H1 (cell line): Measurements from ENCODE around the gene MAP2K5. TPM values are rescaled to one million over a fixed set of nuclear protein-coding genes. Genes with fewer than 3 reads are reported as not detected.

Experiments used
- E2F6 ChIP-seq: IDR thresholded peaks from 2 replicates; pipeline ENCODE4 v1.6.1; 2012; ENCODE audit warnings: inconsistent platforms
- NANOG ChIP-seq: IDR thresholded peaks from 2 replicates; pipeline ENCODE4 v1.6.1; 2011; ENCODE audit warnings: low read length, low read depth, mild to moderate bottlenecking, inconsistent platforms; ENCODE audit not compliant: insufficient read depth, poor library complexity, severe bottlenecking
- polyA plus RNA-seq, 7 experiments: library from polyadenylated mRNA; depleted of rRNA in 3 of 7; stranded (reverse) in 5 of 7; unstranded in 2 of 7; fragments of >200 nt in 5 of 7; fragments of 200-250 nt in 2 of 7; gene quantifications; 1 replicate in 5 of 7; 2 replicates in 1 of 7; 4 replicates in 1 of 7; pipeline versions ENCODE4 v1.2.1 to v1.2.3, GENCODE V29; 2011 to 2013; ENCODE audit warnings: missing spikeins in 2 of 7, mixed read lengths in 2 of 7
- total RNA-seq: library from RNA; stranded (reverse); fragmentation: NEBNext Ultra II Directional; extraction: Animal tissue kit (Norgen Biotek cat#: 25700); gene quantifications from 2 replicates; pipeline ENCODE4 v1.2.1, GENCODE V29; 2021

Gene MAP2K5
- total and polyA plus RNA-seq, 2 of the 8 experiments (the other 6 are each of a cell fraction or from before 2014, with no cell fraction given) = 4.4 to 15.8 TPM

- peak; percentile 69 for TF ChIP-seq NANOG
- TF ChIP-seq E2F6 = no peak
Observed at GRCh38 chr15:67790610-67791319, 248.3 kb downstream of the MAP2K5 start (continued).
